Osteoblast (primary cell): Measurements from ENCODE around the gene POU5F2. TPM values are rescaled to one million over a fixed set of nuclear protein-coding genes. Genes with fewer than 3 reads are reported as not detected.

ENCODE experiments used
- DNase-seq: peaks from one replicate; pipeline ENCODE4 v3.0.0; 2011; ENCODE audit warnings: low spot score, mixed read lengths; ENCODE audit not compliant: insufficient read length; ENCODE audit errors: missing footprints
- H2AFZ ChIP-seq: 2 replicates; pipeline ENCODE4 v1.6.0; 2011; ENCODE audit warnings: mild to moderate bottlenecking, low read length
- H3K27ac ChIP-seq: 2 replicates; pipeline ENCODE4 v1.5.1; 2011; ENCODE audit warnings: mild to moderate bottlenecking, low read depth, low read length, moderate library complexity
- H3K27me3 ChIP-seq: 2 replicates; pipeline ENCODE4 v1.6.0; 2012; ENCODE audit warnings: mild to moderate bottlenecking, control low read depth, inconsistent platforms, low read length, moderate library complexity; ENCODE audit not compliant: insufficient read depth
- H3K36me3 ChIP-seq: 2 replicates; pipeline ENCODE4 v1.5.1; 2011; ENCODE audit warnings: mild to moderate bottlenecking, low read length, control low read depth, moderate library complexity; ENCODE audit not compliant: insufficient read depth
- H3K4me1 ChIP-seq: 2 replicates; pipeline ENCODE4 v1.5.1; 2011; ENCODE audit warnings: mild to moderate bottlenecking, low read length, control low read depth, moderate library complexity; ENCODE audit not compliant: insufficient read depth
- H3K4me2 ChIP-seq: 2 replicates; pipeline ENCODE4 v1.6.0; 2011; ENCODE audit warnings: mild to moderate bottlenecking, low read length; ENCODE audit not compliant: insufficient read depth
- H3K4me3 ChIP-seq: fragments of 200-600 bp; sonication (generic); 3 replicates; pipeline ENCODE4 v1.5.1; 2012; ENCODE audit warnings: mild to moderate bottlenecking, low read length, inconsistent platforms; ENCODE audit not compliant: insufficient read depth
- H3K79me2 ChIP-seq: 2 replicates; pipeline ENCODE4 v1.6.0; 2012; ENCODE audit warnings: mild to moderate bottlenecking, low read length, control low read depth, inconsistent platforms; ENCODE audit not compliant: insufficient read depth
- H3K9me3 ChIP-seq: 2 replicates; pipeline ENCODE4 v1.5.1; 2011; ENCODE audit warnings: low read depth, low read length, control low read depth
- H4K20me1 ChIP-seq: 2 replicates; pipeline ENCODE4 v1.6.0; 2012; ENCODE audit warnings: mild to moderate bottlenecking, low read length, control low read depth; ENCODE audit not compliant: insufficient read depth
- total RNA-seq: library from RNA; depleted of rRNA; stranded (reverse); fragments of >200 nt; gene quantifications from 2 replicates; pipeline ENCODE4 v1.2.3, GENCODE V29; 2012
- TF ChIP-seq, protein P1 (sequence below): IDR thresholded peaks from 2 replicates; pipeline ENCODE4 v1.5.1; 2011; ENCODE audit warnings: mild to moderate bottlenecking, low read depth, low read length, moderate library complexity; ENCODE audit errors: extremely low read depth

POU5F2 gene
- total RNA-seq, 1 donor, result 1.8 TPM

DNA sequence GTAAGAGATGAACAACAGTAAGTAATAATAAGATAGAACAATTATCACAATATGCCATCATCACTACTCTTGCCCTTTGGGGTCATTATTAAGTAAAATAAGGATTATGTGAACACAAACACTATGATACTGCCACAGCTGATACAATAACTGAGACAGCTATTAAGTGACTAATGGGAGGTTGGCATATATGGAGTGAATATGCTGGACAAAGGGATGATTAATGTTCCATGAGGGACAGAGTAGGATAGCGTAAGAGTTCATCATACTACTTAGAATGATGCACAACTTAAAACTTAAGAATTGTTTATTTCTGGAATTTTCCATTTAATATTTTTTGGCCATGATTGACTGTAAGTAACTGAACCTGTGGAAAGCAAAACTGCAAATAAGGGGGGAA is 16.6 kb downstream of the POU5F2 start:
- H4K20me1 ChIP-seq, result no peaks in the 10 kb centered on the region
- H2AFZ ChIP-seq, result no peak overlapping the region
- DNase-seq, result no peak
- H3K4me1 ChIP-seq, result no peaks in the 10 kb centered on the region
- H3K27ac ChIP-seq, result no peak overlapping the region
- H3K9me3 ChIP-seq, result no peaks in the 10 kb centered on the region
- TF ChIP-seq, protein P1, sequence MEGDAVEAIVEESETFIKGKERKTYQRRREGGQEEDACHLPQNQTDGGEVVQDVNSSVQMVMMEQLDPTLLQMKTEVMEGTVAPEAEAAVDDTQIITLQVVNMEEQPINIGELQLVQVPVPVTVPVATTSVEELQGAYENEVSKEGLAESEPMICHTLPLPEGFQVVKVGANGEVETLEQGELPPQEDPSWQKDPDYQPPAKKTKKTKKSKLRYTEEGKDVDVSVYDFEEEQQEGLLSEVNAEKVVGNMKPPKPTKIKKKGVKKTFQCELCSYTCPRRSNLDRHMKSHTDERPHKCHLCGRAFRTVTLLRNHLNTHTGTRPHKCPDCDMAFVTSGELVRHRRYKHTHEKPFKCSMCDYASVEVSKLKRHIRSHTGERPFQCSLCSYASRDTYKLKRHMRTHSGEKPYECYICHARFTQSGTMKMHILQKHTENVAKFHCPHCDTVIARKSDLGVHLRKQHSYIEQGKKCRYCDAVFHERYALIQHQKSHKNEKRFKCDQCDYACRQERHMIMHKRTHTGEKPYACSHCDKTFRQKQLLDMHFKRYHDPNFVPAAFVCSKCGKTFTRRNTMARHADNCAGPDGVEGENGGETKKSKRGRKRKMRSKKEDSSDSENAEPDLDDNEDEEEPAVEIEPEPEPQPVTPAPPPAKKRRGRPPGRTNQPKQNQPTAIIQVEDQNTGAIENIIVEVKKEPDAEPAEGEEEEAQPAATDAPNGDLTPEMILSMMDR, result no peak
- no peaks in the 10 kb centered on the region for H3K36me3 ChIP-seq
- H3K4me2 ChIP-seq, result no peak overlapping the region
- H3K27me3 ChIP-seq, result no peaks in the 10 kb centered on the region
- no peaks in the 10 kb centered on the region for H3K79me2 ChIP-seq
- H3K4me3 ChIP-seq, result no peak overlapping the region

DNA sequence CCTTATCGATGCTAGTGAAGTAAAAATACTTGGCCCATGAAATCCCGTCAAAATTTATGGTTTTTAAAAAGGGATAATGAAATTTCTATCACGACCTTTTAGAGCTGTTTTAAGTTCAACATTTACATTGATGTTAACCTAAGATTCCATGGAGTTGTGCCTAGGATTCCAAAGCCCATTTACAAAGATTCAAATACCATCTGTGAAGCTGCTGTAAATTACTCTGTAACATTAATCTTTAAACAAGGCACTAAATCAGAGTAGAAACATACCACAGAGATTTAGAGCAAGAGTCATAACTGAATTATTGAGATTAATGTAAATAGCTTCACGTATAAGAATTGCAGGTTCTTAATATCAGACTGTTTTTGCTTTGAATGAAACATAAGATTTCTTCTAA is 17.7 kb downstream of the POU5F2 start:
- H3K9me3 ChIP-seq, result no peaks in the 10 kb centered on the region
- no peaks in the 10 kb centered on the region for H3K36me3 ChIP-seq
- no peak overlapping the region for H3K27ac ChIP-seq
- H3K4me3 ChIP-seq, result no peak overlapping the region
- H3K27me3 ChIP-seq, result no peaks in the 10 kb centered on the region
- TF ChIP-seq, protein P1, result no peak
- H3K4me2 ChIP-seq, result no peak overlapping the region
- H4K20me1 ChIP-seq, result no peaks in the 10 kb centered on the region
- H3K4me1 ChIP-seq, result peaks cover 2% of the 10 kb centered on the region
- no peaks in the 10 kb centered on the region for H3K79me2 ChIP-seq
- DNase-seq, result no peak
- H2AFZ ChIP-seq, result no peak overlapping the region

DNA sequence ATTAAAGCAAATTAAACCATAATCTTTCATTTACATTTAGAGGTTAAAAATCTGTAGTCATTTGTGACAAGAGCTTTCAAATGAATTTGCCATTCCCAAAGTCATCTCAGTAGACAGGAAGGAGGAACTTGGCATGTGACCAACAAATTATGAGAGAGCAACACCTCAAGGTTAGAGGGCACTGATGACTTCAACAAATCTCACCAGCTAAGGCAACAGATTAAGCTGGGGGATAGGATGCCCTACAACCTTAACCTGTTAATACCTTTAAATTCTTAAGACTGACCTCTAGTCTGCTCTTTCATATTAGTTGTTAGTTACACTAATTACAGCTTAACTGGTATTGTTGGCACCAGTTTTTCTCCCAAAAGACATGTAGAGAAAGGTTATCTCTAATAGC is 18.4 kb downstream of the POU5F2 start:
- DNase-seq, result no peak
- Histone ChIP-seq H3K9me3 (no peaks in the 10 kb centered on the region), H3K27ac (no peak overlapping the region), H2AFZ (no peak overlapping the region), H3K27me3 (no peaks in the 10 kb centered on the region), H3K4me3 (no peak overlapping the region), H4K20me1 (no peaks in the 10 kb centered on the region), H3K4me1 (peaks cover 2% of the 10 kb centered on the region), H3K36me3 (no peaks in the 10 kb centered on the region), H3K4me2 (no peak overlapping the region), H3K79me2 (no peaks in the 10 kb centered on the region)
- TF ChIP-seq, protein P1, result no peak

DNA sequence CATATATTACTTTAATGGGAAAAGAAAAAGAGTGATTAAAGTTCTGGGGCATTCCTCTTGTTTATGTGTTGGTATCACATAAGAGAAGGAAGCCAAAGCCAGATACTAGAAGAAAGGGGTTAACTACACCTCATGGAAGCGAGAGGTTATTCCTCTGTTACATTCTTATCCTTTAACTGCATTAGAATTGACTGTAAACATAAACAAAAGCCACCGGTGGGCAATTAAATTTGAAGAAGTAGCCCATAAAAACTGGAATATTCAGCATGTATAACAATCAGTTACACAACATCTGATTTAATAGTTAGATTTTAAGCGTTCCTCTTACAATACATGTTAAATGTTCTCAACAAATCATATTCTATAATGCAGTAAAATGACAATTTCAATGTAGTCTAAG is 18.8 kb downstream of the POU5F2 start:
- Histone ChIP-seq H3K4me1 (peaks cover 2% of the 10 kb centered on the region), H3K27ac (no peak overlapping the region), H3K79me2 (no peaks in the 10 kb centered on the region), H2AFZ (no peak overlapping the region), H3K4me2 (no peak overlapping the region), H4K20me1 (no peaks in the 10 kb centered on the region), H3K9me3 (no peaks in the 10 kb centered on the region), H3K4me3 (no peak overlapping the region), H3K36me3 (no peaks in the 10 kb centered on the region), H3K27me3 (no peaks in the 10 kb centered on the region)
- TF ChIP-seq, protein P1, result no peak
- DNase-seq, result no peak
